Adipose tissue (tissue), 3 donors: ENCODE data around the gene LTBP4. TPM values are rescaled to one million over a fixed set of nuclear protein-coding genes. Genes with fewer than 3 reads are reported as not detected.
"Not testable (repeated sequence)": the region's sequence is repeated elsewhere in the genome, so short reads cannot be mapped to it uniquely, and the experiment has no call there.

Experiments
- H3K27ac ChIP-seq: one replicate; pipeline ENCODE4 v1.5.1; 2013; ENCODE audit warnings: low read depth, low read length
- WGBS, 3 donors: extraction: QIAGEN DNeasy Blood & Tissue Kit; methylation state at CpG; one replicate each; pipeline ENCODE4 v1.1.7; 2013; 5-methylcytosine and 5-hydroxymethylcytosine counted together
- polyA plus RNA-seq, 3 donors: library from polyadenylated mRNA; stranded (reverse); fragments of 200-250 nt; gene quantifications; one replicate each; pipeline ENCODE4 v1.2.3, GENCODE V29; 2013
- donor health status: healthy with polysubstance abuse.
- donor health status: Bipolar disorder and iron deficiency.
- donor health status: healthy.

Gene LTBP4
- polyA plus RNA-seq, 3 donors = 35.5 to 125 (median 124) TPM

DNA sequence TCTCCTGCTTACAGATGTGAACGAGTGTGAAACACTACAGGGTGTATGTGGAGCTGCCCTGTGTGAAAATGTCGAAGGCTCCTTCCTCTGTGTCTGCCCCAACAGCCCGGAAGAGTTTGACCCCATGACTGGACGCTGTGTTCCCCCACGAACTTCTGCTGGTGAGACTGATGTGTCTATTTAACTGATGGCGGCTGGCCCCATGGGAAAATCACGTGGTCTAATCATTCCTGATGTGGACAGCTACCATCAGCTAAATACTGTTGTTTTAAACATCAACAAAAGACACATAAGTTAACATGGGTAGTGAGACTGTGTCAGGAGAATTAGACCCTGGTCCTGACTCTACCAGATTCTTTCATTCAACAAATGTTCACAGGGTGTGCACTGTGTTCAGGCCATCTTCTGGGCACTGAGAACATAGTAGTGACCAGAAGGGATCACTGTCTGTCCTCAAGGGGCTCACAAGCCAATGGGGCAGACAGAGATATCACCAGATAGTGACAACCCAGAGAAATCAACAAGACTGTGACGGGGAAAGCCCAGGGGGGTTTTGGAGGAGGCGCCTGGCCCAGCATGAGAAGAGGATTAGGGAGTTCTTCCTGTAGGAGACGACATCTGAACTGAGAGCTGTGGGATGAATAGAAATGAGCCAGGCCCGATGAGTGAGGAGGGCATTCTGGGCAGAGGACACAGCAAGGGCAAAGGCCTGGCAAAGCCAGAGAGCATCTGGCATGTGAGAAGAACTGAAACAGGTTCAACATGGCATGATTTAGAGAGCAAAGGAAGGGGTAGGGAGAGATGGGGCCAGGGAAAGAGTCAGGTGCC is 18.4 kb downstream of the LTBP4 start:
- H3K27ac ChIP-seq = no peak overlapping the region
- WGBS, 3 donors = 75 to 80% (median 77%) methylated on average over 11 of the region's 11 CpGs

DNA sequence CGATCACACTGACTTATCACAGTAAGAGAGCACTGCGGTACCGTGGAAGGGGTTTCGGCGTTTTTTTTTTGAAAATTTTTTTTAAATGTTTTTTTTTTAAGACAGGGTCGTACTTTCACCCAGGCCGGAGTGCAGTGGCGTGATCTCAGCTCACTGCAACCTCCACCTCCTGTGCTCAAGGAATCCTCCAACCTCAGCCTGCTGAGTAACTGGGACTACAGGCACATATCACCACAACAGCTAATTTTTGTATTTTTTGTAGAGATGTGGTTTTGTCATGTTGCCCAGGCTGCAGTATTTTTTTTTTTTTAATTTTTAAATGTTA is 19.0 kb downstream of the LTBP4 start:
- 91 to 93% (median 92%) methylated on average over 8 of the region's 8 CpGs for WGBS, 3 donors
- no peak overlapping the region for H3K27ac ChIP-seq

DNA sequence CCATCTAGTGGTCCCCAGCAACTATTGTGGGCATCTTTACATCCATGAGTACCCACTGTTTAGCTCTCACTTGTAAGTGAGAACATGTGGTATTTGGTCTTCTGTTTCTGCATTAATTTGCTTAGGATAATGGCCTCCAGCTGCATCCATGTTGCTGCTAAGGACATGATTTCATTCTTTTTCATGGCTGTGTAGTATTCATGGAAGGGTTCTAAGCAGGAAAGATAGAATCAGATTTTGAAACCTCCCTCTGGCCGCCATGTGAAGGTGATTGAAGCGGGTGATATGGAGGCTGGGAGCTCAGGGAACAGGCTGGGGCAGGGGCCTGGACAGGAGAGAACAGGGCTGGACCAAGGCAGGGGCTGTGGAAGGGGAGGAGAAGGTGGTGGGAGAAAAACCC is 20.1 kb downstream of the LTBP4 start:
- WGBS, 3 donors = 70 to 95% (median 77%) methylated on average over 2 of the region's 2 CpGs
- no peak overlapping the region for H3K27ac ChIP-seq

DNA sequence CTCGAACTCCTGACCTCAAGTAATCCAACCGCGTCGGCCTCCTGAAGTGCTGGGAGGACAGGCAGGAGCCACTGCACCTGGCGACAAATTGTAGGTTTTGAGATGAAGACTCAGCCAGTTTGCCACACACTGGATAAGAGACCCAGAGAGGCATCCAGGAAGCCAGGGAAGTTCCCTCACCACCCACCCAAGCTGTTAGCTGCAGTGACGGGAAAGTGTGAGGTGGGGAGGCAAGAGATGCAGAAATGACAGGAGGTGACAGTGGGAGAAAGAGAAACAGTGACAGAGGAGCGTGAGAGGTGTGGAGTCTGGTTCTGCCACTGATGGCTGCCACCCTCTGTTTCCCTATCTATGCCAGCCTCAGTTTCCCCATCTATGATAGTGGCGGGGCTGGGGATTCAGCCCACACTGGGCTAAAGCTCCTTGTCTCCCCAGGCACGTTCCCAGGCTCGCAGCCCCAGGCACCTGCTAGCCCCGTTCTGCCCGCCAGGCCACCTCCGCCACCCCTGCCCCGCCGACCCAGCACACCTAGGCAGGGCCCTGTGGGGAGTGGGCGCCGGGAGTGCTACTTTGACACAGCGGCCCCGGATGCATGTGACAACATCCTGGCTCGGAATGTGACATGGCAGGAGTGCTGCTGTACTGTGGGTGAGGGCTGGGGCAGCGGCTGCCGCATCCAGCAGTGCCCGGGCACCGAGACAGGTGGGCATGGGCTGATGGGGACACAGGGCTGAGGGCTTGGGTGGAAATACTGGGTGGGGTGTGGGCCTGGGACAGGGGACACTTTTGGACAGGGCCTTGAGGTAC is 21.0 kb downstream of the LTBP4 start:
- H3K27ac ChIP-seq = no peak overlapping the region
- WGBS, 3 donors = 90 to 93% (median 90%) methylated on average over 24 of the region's 24 CpGs

DNA sequence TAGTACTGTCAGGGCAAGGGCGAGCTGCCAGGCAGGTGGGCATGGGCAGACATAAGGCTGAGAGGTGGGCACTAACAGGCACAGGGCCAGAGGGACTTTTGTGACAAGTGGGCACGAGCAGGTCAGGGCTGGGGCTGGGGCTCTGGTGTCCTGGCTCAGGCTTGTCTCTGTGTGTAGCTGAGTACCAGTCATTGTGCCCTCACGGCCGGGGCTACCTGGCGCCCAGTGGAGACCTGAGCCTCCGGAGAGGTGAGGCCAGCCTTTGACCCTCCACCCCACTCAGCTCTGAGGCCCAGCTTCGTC is 21.6 kb downstream of the LTBP4 start:
- H3K27ac ChIP-seq = no peak overlapping the region

DNA sequence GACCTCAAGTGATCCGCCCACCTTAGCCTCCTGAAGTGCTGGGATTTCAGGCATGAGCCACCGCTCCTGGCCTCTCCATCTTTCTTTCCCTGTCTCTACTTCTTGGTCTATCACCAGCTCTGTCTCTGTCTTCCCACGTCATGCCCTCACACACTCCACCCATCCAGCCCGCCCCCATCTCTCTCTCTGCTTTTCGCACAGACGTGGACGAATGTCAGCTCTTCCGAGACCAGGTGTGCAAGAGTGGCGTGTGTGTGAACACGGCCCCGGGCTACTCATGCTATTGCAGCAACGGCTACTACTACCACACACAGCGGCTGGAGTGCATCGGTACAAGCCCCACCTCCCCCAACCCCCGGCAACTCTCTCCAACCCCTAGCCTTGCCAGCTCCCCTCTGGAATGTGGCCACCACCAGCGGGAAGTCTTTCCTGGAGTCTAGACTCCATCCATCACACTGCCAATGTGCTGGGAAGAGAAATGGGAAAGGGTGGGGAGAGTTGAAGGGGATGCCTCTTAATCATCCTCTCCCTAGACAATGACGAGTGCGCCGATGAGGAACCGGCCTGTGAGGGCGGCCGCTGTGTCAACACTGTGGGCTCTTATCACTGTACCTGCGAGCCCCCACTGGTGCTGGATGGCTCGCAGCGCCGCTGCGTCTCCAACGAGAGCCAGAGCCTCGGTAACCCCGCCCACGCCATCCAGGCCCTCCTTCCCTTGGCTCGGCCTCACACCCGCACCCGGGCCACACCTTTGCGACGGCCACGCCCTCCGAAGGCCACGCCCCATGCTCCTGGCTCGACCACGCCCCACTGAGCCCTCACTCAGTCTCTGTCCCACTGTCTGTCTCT is 22.5 kb downstream of the LTBP4 start:
- WGBS, 3 donors = 58 to 68% (median 63%) methylated on average over 40 to 41 of the region's 41 CpGs
- H3K27ac ChIP-seq = no peak overlapping the region

More for the DNA sequence above, 21.6 kb downstream of the LTBP4 start:
- WGBS, 3 donors = 88 to 94% (median 90%) methylated on average over 6 to 7 of the region's 7 CpGs

DNA sequence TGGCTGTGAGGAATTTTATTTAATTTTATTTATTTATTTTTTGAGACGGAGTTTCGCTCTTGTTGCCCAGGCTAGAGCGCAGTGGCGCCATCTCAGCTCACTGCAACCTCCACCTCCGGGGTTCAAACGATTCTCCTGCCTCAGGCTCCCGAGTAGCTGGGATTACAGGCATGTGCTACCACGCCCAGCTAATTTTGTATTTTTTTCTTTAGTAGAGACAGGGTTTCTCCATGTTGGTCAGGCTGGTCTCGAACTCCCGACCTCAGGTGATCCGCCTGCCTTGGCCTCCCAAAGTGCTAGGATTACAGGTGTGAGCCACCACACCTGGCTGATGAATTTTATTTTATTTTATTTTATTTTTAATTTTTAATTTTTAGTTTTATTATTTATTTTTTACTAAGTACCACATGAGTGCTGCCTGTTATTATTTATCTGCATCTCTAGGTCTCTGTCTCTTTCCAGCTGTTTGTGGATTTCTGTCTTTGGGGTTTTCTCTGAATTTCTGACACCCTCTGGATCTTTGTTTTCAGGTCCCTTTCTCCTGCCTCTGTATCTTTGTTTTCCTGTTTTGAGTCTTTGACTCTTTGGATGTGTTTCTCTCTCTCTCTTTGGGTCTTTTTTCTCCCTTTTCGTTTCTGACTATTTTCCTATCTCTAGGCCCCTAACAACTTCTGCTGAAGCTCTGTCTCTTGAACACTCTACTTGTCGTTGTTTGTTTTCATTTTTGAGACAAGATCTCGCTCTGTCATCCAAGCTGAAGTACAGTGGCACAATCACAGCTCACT is 23.4 kb downstream of the LTBP4 start:
- 88 to 92% (median 89%) methylated on average over 14 of the region's 14 CpGs for WGBS, 3 donors

DNA sequence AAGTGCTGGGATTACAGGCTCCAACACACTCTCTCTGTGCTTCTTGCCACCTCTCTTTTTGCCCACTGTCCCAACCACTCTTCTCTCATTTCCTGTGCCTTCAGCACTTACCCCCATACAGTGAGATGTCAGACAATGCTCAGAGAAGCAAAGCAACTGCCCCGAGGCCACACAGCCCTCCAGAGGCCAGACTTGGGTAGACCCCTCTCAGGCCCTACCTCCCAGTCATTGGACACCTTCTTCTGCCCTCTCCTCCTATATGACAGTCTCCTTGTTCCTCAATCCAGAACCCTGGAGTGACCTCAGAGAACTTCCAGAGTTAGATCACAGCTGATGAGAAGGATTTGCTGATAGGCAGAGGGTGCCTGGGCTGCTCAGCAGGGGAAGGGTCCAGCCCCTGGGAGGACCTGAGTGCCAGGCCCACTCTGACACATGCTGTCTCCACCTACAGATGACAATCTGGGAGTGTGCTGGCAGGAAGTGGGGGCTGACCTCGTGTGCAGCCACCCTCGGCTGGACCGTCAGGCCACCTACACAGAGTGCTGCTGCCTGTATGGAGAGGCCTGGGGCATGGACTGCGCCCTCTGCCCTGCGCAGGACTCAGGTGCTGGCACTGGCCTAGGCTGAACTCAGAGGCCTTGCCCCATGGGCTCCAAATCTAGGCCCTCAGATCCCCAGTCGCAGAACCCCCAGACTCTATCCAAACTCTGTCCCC is 24.4 kb downstream of the LTBP4 start:
- no peak overlapping the region for H3K27ac ChIP-seq
- WGBS, 3 donors = 76 to 81% (median 78%) methylated on average over 7 of the region's 7 CpGs

More for the DNA sequence above, 23.4 kb downstream of the LTBP4 start:
- H3K27ac ChIP-seq = not testable (repeated sequence)

DNA sequence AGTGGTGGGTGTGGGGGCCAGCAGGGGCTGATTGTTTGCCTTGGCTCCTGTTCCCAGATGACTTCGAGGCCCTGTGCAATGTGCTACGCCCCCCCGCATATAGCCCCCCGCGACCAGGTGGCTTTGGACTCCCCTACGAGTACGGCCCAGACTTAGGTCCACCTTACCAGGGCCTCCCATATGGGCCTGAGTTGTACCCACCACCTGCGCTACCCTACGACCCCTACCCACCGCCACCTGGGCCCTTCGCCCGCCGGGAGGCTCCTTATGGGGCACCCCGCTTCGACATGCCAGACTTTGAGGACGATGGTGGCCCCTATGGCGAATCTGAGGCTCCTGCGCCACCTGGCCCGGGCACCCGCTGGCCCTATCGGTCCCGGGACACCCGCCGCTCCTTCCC is 25.7 kb downstream of the LTBP4 start:
- WGBS, 3 donors = 92 to 95% (median 94%) methylated on average over 24 of the region's 24 CpGs
- no peak overlapping the region for H3K27ac ChIP-seq

DNA sequence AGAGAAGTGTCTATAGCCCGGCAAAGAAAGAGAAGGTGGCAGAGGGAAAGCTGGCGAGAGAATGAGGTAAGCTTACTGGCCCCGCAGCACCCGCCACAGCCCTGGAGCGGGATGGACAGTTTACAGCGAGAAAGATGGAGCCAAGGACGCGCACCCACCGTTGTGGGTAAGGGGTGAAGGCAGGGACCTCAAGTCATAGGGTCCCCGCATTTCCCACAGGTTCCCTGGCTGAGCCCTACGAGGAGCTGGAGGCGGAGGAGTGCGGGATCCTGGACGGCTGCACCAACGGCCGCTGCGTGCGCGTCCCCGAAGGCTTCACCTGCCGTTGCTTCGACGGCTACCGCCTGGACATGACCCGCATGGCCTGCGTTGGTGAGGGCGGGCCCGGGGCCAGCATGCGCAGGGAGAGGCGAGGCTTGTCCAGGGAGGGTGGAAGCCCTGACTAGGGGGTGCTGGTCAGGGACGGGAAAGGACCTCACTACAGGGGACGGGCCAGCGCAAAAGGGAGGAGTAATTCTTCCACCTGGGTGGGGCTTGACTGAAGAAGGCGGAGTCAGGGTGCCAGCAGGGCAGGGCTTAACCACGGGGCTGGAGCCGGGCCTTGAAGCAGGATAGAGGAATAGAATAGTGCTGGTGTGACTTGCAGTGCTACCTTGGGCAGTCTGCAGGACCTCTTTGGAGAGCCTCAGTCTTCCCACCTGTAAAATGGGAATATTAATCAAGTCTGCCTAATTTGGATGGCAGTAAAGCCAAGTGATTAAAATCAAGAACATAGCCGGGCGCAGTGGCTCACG is 26.5 kb downstream of the LTBP4 start:
- no peak overlapping the region for H3K27ac ChIP-seq
- WGBS, 3 donors = 90 to 93% (median 92%) methylated on average over 35 to 39 of the region's 39 CpGs

DNA sequence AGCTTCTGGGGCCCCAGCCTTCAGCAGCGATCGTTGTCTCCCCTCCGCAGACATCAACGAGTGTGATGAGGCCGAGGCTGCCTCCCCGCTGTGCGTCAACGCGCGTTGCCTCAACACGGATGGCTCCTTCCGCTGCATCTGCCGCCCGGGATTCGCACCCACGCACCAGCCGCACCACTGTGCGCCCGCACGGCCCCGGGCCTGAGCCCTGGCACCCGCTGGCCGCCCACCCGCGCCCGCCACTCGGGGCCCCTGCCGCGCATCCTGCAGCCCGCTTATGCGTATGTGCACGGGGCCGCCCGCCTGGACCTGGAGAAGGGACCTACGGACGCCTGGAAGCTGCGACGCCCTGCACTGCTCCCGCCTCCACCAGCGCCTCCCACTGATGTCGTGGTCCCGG is 28.2 kb downstream of the LTBP4 start:
- 93 to 96% (median 96%) methylated on average over 40 to 42 of the region's 42 CpGs for whole genome bisulfite sequencing, 3 donors
- no peak overlapping the region for H3K27ac ChIP-seq

DNA sequence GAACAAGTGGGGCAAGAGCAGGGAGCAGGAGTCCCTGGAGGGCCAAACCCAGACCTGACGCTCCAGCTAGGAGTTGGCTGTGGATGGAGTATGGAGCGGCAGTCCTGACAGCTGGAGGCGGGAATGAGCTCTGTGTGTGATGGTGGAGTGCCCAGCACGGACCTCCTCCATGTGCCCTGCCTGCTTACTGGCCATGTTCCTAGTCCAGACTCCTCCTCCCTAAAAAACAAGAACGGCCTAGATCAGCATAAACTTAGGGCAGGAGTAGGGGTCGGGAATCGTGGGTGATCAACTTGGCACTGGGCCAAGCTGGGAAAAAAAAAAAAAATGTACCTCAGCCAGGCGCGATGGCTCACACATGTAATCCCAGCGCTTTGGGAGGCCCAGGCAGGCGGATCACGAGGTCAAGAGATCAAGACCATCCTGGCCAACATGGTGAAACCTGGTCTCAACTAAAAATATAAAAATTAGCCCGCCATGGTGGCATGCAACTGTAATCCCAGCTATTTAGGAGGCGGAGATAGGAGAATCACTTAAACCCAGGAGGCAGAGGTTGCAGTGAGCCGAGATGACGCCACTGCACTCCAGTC is 29.5 kb downstream of the LTBP4 start:
- WGBS, 3 donors = 65 to 77% (median 73%) methylated on average over 16 of the region's 16 CpGs
- no peak overlapping the region for H3K27ac ChIP-seq

DNA sequence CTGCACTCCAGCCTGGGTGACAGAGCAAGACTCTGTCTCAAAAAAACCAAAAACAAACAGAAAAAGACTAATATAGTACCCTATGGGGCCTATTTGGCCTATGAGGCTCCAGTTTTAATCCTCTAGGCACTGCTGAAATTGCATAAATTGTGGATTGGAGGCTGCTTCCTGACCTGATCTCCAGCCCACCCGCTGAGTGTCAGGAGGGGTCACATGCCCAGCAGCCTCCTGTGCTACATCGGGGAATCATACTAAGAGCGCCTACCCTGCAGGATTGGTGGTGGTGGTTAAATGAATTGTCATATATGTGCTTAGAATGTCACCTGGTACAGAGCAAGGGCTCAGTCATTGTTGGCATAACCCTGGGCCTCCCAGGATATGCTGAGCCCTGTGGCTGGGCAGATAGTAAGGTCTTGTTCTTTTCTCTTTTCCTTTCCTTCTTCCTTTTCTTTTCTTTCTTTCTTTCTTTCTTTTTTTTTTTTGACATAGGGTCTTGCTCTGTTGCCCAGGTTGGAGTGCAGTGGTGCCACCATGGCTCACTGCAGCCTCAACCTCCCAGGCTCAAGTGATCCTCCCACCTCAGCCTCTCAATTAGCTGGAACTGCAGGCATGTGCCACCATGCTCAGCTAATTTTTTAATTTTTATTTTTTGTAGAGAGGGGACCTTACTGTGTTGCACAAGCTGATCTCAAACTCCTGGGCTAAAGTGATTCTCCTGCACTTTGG is 31.3 kb downstream of the LTBP4 start:
- WGBS, 3 donors = 74 to 84% (median 77%) methylated on average over 3 of the region's 3 CpGs
- no peak overlapping the region for H3K27ac ChIP-seq

DNA sequence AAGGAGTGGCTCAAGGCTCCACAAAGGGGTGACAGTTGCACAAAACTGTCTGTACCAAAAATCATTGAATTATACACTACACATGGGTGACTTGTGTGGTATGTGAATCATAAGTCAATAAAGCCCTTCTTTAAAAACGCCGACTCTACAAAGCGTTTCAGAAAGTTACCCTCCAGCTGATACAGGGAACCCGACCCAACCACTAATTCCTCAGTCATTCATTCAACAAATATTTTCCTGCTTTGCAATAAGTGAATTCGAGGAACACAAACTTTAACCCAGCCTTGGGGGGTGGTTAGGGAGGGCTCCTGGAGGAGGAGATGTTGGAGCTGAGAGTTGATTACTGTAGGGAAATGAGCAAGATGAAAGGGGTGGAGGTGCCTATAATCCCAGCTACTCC is 32.0 kb downstream of the LTBP4 start:
- 84 to 85% (median 84%) methylated on average over 5 of the region's 5 CpGs for WGBS, 3 donors
- no peak overlapping the region for H3K27ac ChIP-seq

DNA sequence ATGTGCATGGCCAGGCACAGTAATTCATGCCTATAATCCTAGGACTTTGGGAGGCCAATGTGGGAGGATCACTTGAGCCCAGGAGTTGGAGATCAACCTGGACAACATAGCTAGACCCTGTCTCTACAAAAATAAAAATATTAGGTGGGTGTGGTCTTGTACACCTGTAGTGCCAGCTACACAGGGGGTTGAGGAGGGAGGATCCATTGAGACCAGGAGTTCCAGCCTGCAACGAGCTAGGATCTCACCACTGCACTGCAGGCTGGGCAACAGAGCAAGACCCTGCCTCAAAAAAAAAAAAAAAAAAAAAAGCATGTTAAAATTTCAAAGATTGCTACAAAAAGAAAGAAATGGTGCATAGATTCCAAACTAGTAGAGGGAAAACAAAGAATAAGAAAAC is 37.2 kb downstream of the LTBP4 start:
- 59 to 91% (median 80%) methylated on average over 1 of the region's 1 CpG for WGBS, 3 donors

DNA sequence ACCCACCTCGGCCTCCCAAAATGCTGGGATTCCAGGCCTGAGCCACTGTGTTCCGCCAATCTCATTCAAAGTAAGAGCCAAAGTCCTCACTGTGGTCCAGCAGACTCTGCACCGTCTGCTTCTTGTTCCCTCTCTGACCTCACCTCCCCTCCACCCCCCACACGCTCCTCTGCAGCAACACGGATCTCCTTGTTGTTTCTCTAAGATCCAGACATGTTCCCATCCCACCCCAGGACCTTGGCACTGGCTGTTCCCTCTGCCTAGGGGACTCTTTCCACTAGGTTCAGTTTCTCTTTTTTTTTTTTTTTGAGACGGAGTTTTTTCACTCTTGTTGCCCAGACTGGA is 38.4 kb downstream of the LTBP4 start:
- 79 to 81% (median 80%) methylated on average over 6 of the region's 6 CpGs for WGBS, 3 donors
- no peak overlapping the region for H3K27ac ChIP-seq

More for the DNA sequence above, 37.2 kb downstream of the LTBP4 start:
- H3K27ac ChIP-seq = no peak overlapping the region
